ENCODE data around the gene CRYAB.
"Not testable (repeated sequence)": the region's sequence is repeated elsewhere in the genome, so short reads cannot be mapped to it uniquely, and the experiment has no call there.

CRYAB gene

DNA sequence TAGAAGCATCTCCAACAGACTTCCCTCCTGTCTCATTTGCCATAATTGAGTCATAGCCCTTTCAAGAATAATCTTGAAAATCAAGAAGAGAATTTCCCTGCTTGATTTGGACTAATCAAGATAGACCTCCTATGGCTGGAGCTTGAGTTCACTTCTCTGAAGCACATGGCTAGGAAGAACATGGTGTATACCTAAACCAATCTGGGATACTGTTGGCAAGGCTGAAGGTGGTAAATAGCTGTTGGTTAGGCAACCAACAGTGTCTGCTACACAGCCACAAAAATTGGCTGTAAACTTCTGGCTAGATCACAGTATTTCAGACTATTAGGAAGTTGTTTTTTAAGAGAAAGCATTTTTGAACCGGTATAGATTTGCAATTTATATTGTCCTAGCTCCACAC is 4.9 kb downstream of the CRYAB start:
- DNase-seq: no peak

DNA sequence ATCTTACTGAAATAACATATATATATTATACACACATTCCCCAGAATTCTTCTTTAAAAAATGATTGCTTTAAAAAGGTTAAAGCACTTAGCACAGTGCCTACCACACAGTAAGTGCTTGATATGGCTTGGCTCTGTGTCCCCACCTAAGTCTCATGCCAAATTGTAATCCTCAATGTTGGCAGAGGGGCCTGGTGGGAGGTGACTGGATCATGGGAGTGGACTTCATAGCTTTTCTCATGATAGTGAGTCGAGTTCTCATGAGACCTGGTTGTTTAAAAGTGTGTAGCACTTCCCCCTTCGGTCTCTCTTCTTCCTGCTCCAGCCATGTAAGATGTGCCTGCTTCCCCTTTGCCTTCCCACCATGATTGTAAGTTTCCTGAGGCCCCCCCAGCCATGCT is 6.2 kb downstream of the CRYAB start:
- DNase-seq: no peak

DNA sequence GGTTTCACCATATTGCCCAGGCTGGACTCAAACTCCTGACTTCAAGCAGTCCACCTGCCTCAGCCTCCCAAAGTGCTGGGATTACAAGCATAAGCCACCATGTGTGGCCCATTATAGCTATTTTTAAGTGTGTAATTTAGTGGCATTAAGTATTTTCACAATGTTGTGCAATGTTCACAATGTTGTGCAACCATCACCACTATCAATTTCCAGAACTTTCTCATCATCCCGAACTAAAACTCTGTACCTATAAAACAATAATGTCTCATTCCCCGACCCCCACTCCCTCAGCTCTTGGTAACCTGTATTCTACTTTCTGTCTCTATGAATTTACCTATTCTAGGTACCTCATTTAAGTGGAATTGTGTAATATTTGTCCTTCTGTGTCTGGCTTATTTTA is 24.7 kb downstream of the CRYAB start:
- DNase-seq: no peak

DNA sequence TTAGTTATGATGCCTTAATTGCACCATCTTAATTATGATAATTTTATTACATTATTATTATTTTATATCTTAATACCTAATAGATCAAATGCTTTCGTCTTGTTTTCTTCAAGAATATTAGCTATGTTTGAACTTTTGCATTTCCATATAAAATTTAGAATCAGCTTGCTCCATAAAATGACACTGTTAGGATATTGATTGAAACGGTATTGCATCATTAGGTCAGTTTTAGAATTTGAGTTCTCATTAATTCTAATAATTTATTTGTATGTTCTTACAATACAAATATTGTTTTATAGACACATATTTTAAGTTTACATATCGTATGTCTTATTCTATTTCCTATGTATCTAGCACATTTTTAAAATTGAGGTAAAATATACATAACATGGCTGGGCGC is 25.5 kb downstream of the CRYAB start:
- DNase-seq: no peak

DNA sequence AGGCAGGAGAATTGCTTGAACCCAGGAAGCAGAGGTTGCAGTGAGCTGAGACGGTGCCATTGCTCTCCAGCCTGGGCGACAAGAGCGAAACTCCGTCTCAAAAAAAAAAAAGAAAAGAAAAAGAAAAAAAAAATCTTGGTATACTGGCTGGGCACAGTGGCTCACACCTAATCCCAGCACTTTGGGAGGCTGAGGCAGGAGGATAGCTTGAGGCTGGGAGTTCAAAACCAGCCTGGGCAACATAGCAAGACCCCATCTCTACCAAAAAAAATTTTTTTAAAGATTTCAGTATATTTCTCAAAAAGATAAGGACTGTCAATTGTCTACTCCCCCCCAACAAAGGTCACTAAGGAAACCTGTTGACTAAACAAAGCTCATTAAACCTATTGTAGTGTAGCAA is 26.5 kb downstream of the CRYAB start:
- not testable (repeated sequence) for DNase-seq

DNA sequence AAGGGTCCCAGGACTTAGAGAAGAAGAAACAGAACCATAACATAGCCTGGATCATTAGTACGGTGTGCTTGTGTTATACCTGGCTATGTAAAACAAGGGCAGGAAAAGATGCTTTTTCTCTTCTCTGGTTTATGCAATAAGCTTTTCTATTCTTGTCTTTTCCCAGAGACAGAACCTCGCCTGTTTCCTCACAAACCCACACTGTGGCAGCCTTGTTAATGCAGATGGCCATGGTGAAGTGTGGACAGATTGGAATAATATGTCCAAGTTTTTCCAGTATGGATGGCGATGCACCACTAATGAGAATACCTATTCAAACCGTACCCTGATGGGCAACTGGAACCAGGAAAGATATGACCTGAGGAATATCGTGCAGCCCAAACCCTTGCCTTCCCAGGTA is 29.4 kb downstream of the CRYAB start:
- no peak for DNase-seq

DNA sequence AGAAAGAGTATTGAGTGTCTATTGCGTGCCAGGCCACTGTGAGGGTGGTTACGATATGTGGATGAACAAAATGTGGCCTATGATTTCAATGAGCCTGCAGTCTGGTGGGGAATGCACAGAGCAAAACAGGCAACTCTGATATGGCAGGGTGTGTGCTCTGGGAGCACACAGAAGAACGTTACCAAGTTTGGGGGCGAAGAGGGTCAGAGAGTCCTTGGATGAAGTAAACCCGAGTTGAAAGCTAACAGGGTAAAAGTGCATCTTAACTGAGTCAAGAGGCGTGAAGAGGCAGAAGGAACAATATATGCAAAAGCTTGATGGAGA is 32.0 kb downstream of the CRYAB start:
- no peak for DNase-seq

DNA sequence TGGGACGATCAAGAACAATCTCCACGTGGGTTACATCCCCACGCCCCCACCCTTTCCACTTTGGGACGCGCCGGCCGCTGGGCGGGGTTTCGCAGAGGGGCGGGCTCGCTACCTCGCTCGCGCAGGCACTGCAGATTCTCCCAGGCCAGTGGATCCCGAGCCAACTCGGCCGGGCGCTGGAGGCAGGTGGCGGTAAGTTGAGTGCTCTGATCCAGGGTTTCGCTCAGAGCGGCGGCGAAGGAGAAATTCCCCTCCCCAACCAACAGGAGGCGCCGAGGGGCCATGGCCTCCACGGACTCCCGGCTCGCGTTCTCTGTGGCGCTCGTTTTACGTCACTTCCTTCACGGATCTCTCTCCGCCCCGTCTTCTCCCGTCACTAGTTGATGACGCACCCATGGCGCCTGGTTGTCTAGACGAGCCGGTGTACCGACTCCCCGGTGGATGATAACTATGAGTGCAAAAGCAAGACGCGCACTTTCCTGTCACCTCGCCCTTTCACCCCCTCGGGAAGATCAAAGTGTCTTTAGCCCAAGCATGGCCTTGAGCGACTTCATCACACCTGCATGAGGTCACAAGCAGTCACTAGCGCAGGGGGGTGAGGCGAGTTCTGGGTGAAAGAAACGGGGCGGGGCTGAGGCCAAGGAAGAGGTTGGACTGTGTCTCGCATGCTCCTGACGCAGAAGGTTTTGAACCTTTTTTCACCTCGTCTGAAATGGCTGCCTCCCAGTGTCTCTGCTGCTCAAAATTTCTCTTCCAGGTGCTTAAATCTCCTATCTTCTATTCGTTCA is 32.5 kb downstream of the CRYAB start, which contains the start of the genes CFAP68 and FDXACB1:
Gene CFAP68, plus strand, starts transcription at position 693 of the 788 bp plus-strand sequence. Its CDS starts 20 bp downstream, at position 713.
Gene FDXACB1, minus strand, starts transcription at position 317 of the 788 bp plus-strand sequence. Its CDS starts 33 bp downstream, at position 284.
- peak; percentile 100 for DNase-seq

DNA sequence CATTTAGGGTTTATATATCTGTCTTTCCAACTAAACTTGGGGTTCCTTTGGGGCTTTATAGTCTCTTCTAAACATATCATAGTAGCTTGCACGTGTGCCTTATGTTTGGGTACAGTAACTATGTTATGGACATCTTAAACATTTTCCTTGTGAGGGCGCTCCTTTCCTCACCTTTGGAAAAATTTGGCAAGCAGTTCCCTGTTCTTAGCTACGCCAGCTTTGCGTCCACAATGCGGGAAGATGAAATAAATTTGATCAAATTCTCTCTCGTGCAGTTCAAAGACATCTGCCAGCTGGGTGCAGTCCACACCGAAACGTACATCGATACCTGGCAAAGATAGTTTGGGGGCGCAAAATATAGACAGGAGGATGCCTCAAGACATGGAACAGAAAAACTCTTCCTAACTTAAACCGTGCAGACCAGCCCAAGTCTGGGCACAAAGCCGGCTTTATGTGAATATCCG is 33.2 kb downstream of the CRYAB start:
- peak in 1 of 2 experiments; percentile 64 for DNase-seq

DNA sequence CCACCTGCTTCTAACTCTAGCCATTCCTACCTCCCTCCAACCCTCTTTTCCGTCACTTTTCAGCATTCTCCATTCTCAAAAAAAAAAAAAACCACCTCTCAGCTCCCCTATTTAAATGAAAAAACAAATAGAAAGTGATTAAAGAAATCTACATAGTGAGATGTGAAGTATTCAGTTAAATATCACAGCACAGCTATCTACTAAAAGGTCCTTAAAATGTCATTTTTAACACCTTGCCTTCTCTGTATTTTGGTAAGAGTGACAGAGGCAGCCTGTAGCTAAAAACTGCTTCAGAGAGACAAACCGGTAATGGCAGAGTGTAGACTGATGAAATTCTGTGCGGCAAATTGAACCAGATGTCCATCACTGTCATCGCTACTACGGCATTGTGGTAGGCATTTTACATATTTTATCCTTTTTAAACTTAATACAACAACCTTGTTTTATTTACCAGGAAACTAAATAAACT is 39.8 kb downstream of the CRYAB start:
- DNase-seq: no peak

DNA sequence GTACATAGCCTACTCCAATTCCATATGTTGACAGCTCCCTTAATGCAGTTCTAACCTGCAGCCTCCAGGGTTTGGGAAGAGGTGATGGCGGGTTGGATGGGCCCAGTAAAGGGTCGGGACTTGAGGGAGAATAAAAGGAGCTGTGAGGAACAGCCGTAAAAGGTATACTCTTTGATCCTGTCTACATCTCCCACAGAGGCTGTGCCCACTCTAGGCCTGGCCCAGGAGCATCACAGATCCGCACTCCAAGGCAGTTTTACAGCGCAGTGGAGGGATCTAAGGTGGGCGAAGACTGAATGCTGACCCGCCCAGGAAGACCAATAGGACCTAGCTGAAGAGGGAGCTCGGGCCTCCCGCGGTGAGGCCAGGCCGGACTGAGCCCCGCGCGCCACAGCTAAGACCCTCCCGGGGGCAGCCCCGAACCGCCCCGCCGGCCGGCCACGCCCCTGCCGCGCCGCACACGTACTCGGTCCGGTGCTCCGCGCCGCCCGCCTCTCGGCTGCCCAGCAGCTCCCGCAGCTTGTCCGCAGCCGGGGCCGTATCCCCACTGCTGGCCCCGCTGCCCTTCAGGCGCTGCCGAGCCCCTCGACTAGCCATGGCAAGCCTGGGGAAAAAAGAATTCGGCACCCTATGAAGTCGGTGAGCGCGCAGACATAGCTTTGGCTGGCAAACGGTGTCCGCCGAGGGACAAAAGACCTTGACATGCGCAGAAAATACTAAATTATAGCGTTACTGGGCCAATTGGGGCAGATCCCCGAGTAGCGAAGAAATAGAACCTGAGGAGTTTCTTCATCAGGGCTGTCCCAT is 40.5 kb downstream of the CRYAB start, which contains the start of gene ALG9:
Gene ALG9, minus strand, starts transcription at position 696 of the 807 bp plus-strand sequence. Its CDS starts 99 bp downstream, at position 597.
- peak; percentile 66 to 92 for DNase-seq

DNA sequence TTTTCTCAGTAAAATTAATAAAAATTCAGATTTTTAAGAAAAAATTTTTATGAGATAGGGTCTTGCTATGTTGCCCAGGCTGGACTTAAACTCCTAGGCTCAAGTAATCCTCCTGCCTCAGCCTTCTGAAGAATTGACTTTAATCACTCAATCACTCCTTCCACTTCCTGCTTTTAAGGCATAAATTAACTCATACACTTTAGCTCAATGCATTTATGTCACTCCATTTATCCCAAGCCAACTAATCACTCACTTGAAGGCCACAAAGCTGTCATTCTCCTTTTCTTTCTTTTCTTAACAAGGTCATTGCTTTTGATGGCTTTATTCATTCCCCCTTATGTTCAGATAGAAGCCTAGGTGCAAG is 41.1 kb downstream of the CRYAB start:
- no peak for DNase-seq

DNA sequence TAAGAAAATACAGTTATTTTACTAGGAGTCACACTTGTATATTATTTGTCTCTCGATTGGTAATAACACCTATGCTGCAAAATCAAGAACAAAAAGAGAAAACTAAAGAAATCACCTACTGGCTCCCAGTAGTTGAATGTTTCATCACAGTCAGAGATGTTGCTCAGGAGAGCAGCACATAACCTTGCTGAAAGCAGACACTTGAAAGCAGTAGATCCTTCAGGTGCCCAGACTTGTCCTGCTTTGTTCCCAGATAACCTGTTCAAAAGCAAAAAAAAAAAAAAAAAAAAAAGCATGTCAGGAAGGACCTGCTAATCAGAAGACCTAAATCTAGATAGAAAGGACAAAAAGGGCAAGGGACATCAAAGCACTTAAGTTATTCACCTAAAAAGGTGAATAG is 41.5 kb downstream of the CRYAB start:
- DNase-seq: no peak

DNA sequence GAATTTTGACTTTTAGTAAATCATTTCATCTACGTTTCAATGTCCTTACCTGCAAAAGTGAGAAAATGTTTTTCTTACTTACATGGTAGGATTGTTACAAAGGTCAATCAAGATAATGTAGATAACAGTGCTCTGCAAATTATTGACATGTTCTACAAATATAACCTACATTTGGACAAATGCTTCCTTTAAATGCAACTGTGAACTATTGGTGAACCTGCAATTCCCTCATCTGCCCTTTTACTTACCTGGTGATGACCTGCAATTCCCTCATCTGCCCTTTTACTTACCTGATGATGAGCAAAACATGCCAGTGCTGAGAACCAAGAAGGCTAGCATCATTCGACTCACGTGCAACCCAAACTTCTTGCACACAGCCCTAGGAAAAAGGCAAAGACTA is 51.3 kb downstream of the CRYAB start:
- no peak for DNase-seq

All from SW 1271 (cell line).